A549 (cell line): ENCODE data around the gene ABTB1.

Experiments used
- CEBPB ChIP-seq, 2 experiments: fragments of >200 bp in 1 of 2; sonication (Bioruptor Twin) in 1 of 2; formaldehyde crosslinking in 1 of 2; IDR thresholded peaks; 2 replicates each; pipeline ENCODE4 v1.6.1; 2012 to 2016
- CHD2 ChIP-seq: fragments of 150-350 bp; IDR thresholded peaks from 2 replicates; pipeline ENCODE4 v1.6.1; 2014; ENCODE audit warnings: low read length; ENCODE audit not compliant: partially characterized antibody
- CTCF ChIP-seq: fragments of >200 bp; sonication (Bioruptor Twin); formaldehyde crosslinking; IDR thresholded peaks from 3 replicates; pipeline ENCODE4 v1.5.1; 2016
- TP53 ChIP-seq: fragments of 250-450 bp; sonication (Bioruptor Pico); IDR thresholded peaks from 2 replicates; pipeline ENCODE4 v1.5.0; 2021; ENCODE audit warnings: mild to moderate bottlenecking, moderate library complexity

GRCh38 chr3:127678315-127678599, 5.5 kb downstream of the ABTB1 start:
- TF ChIP-seq CTCF: no peak
- TF ChIP-seq CEBPB (IDR thresholded peaks at IDR 0.05): no peak
- TF ChIP-seq TP53 (CRISPR knock-in tag): no peak
- no peak for TF ChIP-seq CHD2
